H1 (cell line): ENCODE measurements around the gene SIRT7. TPM values are rescaled to one million over a fixed set of nuclear protein-coding genes. Genes with fewer than 3 reads are reported as not detected.

Experiments
- CTCF ChIA-PET: fragments of 300-600 bp; sonication (Branson Sonifier 250); formaldehyde crosslinking; loops from one replicate; lab custom pipeline; 2021; ENCODE audit not compliant: partially characterized antibody; lab: Charles Lee
- POLR2A ChIA-PET: fragments of 300-600 bp; sonication (Branson Sonifier 250); formaldehyde crosslinking; loops from one replicate; lab custom pipeline; 2021; ENCODE audit warnings: inconsistent platforms; ENCODE audit not compliant: partially characterized antibody; lab: Charles Lee
- DNase-seq, 2 experiments: peaks; one replicate each; pipeline versions ENCODE4 v3.0.0 to v3.0.0-alpha.2; 2010 to 2022; ENCODE audit warnings: low spot score in 2 of 2, low read depth in 1 of 2, mixed read lengths in 1 of 2
- FAIRE-seq: peaks from 2 replicates; lab custom pipeline; 2011; peaks lifted over from hg19 to GRCh38; lab: Jason Lieb, UNC
- H2AFZ ChIP-seq: 2 replicates; pipeline ENCODE4 v1.8.1; 2012; ENCODE audit warnings: low read length, inconsistent platforms
- H2AK5ac ChIP-seq: 2 replicates; pipeline ENCODE4 v1.6.1; 2013; ENCODE audit warnings: low read depth, low read length
- H2BK120ac ChIP-seq: replicated peaks from 2 replicates; pipeline ENCODE3; 2013; ENCODE audit warnings: low read depth, low read length, inconsistent platforms
- H2BK12ac ChIP-seq: 2 replicates; pipeline ENCODE4 v1.6.1; 2013; ENCODE audit warnings: low read depth, low read length
- H2BK15ac ChIP-seq: 2 replicates; pipeline ENCODE4 v1.6.1; 2013; ENCODE audit warnings: low read length
- H2BK20ac ChIP-seq: 2 replicates; pipeline ENCODE4 v1.6.1; 2013; ENCODE audit warnings: low read length
- H2BK5ac ChIP-seq: 2 replicates; pipeline ENCODE4 v1.6.1; 2013; ENCODE audit warnings: low read depth, low read length
- H3K14ac ChIP-seq: 2 replicates; pipeline ENCODE4 v1.6.1; 2013; ENCODE audit warnings: inconsistent platforms; ENCODE audit not compliant: insufficient read length
- H3K18ac ChIP-seq: 2 replicates; pipeline ENCODE4 v1.6.1; 2013; ENCODE audit warnings: low read length; ENCODE audit errors: extremely low read depth
- H3K23ac ChIP-seq: 2 replicates; pipeline ENCODE4 v1.6.1; 2013; ENCODE audit warnings: inconsistent platforms; ENCODE audit not compliant: insufficient read length
- H3K23me2 ChIP-seq: 2 replicates; pipeline ENCODE4 v1.6.1; 2013; ENCODE audit warnings: low read depth, low read length
- H3K27ac ChIP-seq: 2 replicates; pipeline ENCODE4 v1.6.1; 2011; ENCODE audit warnings: low read depth, low read length, inconsistent platforms
- H3K27me3 ChIP-seq, 4 experiments: replicated peaks in 1 of 4; 1 replicate in 1 of 4; 2 replicates in 3 of 4; pipeline versions ENCODE4 v1.6.1 to v1.8.1; 2011 to 2013; ENCODE audit warnings: low read length in 3 of 4, mild to moderate bottlenecking in 3 of 4, inconsistent platforms in 2 of 4, mixed read lengths in 2 of 4, moderate library complexity in 1 of 4; ENCODE audit not compliant: control insufficient read depth in 3 of 4, insufficient read depth in 3 of 4; ENCODE audit errors: extremely low read depth in 1 of 4
- H3K36me3 ChIP-seq, 4 experiments: 2 replicates each; pipeline versions ENCODE4 v1.6.1 to v1.8.1; 2011 to 2013; ENCODE audit warnings: mild to moderate bottlenecking in 4 of 4, low read length in 3 of 4, moderate library complexity in 2 of 4, control low read depth in 1 of 4, inconsistent platforms in 1 of 4; ENCODE audit not compliant: insufficient read depth in 4 of 4, control insufficient read depth in 2 of 4
- H3K4ac ChIP-seq: replicated peaks from 2 replicates; pipeline ENCODE3; 2013; ENCODE audit warnings: low read length, low read depth, mixed read lengths, inconsistent platforms; ENCODE audit not compliant: insufficient read length
- H3K4me1 ChIP-seq, 4 experiments: replicated peaks in 1 of 4; 1 replicate in 1 of 4; 2 replicates in 3 of 4; pipeline versions ENCODE4 v1.6.1 to v1.8.1; 2011 to 2013; ENCODE audit warnings: low read length in 3 of 4, inconsistent platforms in 2 of 4, mixed read lengths in 1 of 4; ENCODE audit not compliant: insufficient read depth in 4 of 4, control insufficient read depth in 3 of 4
- H3K4me2 ChIP-seq, 2 experiments: 2 replicates each; pipeline versions ENCODE4 v1.6.1 to v1.8.1; 2011 to 2013; ENCODE audit warnings: low read depth in 2 of 2, low read length in 2 of 2, control low read depth in 1 of 2, inconsistent platforms in 1 of 2, mild to moderate bottlenecking in 1 of 2; ENCODE audit not compliant: insufficient read depth in 1 of 2
- H3K4me3 ChIP-seq, 4 experiments: fragments of 200-600, 300-600 bp in 1 of 4; sonication (generic), shearing (Covaris generic), sonication (Bioruptor Twin) in 1 of 4; 2 replicates each; pipeline versions ENCODE4 v1.5.1 to v1.8.1; 2011 to 2016; ENCODE audit warnings: low read length in 4 of 4, low read depth in 3 of 4, control low read depth in 2 of 4, inconsistent platforms in 2 of 4, mild to moderate bottlenecking in 2 of 4, mixed read lengths in 1 of 4, moderate library complexity in 1 of 4; ENCODE audit not compliant: insufficient read depth in 2 of 4; ENCODE audit errors: extremely low read depth in 1 of 4
- H3K56ac ChIP-seq: replicated peaks from 2 replicates; pipeline ENCODE3; 2013; ENCODE audit warnings: low read depth, mild to moderate bottlenecking, mixed read lengths, low read length, inconsistent platforms; ENCODE audit not compliant: insufficient read length
- H3K79me1 ChIP-seq: 2 replicates; pipeline ENCODE4 v1.6.1; 2013; ENCODE audit warnings: low read depth, low read length, control low read depth
- H3K79me2 ChIP-seq, 2 experiments: 2 replicates each; pipeline versions ENCODE4 v1.6.1 to v1.8.1; 2012 to 2013; ENCODE audit warnings: low read length in 2 of 2, mild to moderate bottlenecking in 2 of 2, inconsistent platforms in 1 of 2; ENCODE audit not compliant: insufficient read depth in 2 of 2, control insufficient read depth in 1 of 2
- H3K9ac ChIP-seq, 4 experiments: replicated peaks in 1 of 4; 1 replicate in 1 of 4; 2 replicates in 3 of 4; pipeline versions ENCODE4 v1.6.1 to v1.8.1; 2011 to 2013; ENCODE audit warnings: low read depth in 3 of 4, low read length in 3 of 4, control low read depth in 2 of 4, mild to moderate bottlenecking in 2 of 4, moderate library complexity in 2 of 4, inconsistent platforms in 1 of 4; ENCODE audit errors: extremely low read depth in 1 of 4
- H3K9me3 ChIP-seq, 2 experiments: 2 replicates each; pipeline versions ENCODE4 v1.6.1 to v1.8.1; 2012 to 2013; ENCODE audit warnings: mild to moderate bottlenecking in 2 of 2, moderate library complexity in 2 of 2, control low read depth in 1 of 2, inconsistent platforms in 1 of 2, low read depth in 1 of 2, low read length in 1 of 2, mixed read lengths in 1 of 2; ENCODE audit not compliant: insufficient read depth in 2 of 2
- H4K20me1 ChIP-seq, 2 experiments: replicated peaks in 1 of 2; 2 replicates each; pipeline versions ENCODE3 to v1.8.1; 2011 to 2013; ENCODE audit warnings: inconsistent platforms in 2 of 2, low read length in 2 of 2, mild to moderate bottlenecking in 1 of 2; ENCODE audit not compliant: insufficient read depth in 2 of 2, control insufficient read depth in 1 of 2
- H4K5ac ChIP-seq: 2 replicates; pipeline ENCODE4 v1.6.1; 2013; ENCODE audit warnings: low read length, low read depth, mixed read lengths, inconsistent platforms; ENCODE audit not compliant: insufficient read length
- H4K8ac ChIP-seq: 2 replicates; pipeline ENCODE4 v1.8.0; 2013; ENCODE audit warnings: mild to moderate bottlenecking, moderate library complexity, low read length, inconsistent platforms; ENCODE audit not compliant: insufficient read depth; ENCODE audit errors: extremely low read depth
- H4K91ac ChIP-seq: replicated peaks from 2 replicates; pipeline ENCODE3; 2013; ENCODE audit warnings: low read length, mixed read lengths, inconsistent platforms; ENCODE audit not compliant: insufficient read length
- BACH1 ChIP-seq: IDR thresholded peaks from 2 replicates; pipeline ENCODE4 v1.6.1; 2012; ENCODE audit warnings: low read length, improper control_type of control experiment
- CHD2 ChIP-seq: IDR thresholded peaks from 2 replicates; pipeline ENCODE4 v1.6.1; 2012; ENCODE audit warnings: low read length, improper control_type of control experiment
- CREB1 ChIP-seq: IDR thresholded peaks from 2 replicates; pipeline ENCODE4 v1.6.1; 2012; ENCODE audit warnings: inconsistent platforms
- EGR1 ChIP-seq: IDR thresholded peaks from 2 replicates; pipeline ENCODE4 v1.6.1; 2011; ENCODE audit warnings: low read depth, low read length, borderline replicate concordance
- FOSL1 ChIP-seq: IDR thresholded peaks from 2 replicates; pipeline ENCODE4 v1.6.1; 2011; ENCODE audit warnings: mild to moderate bottlenecking, low read depth, low read length, moderate library complexity; ENCODE audit not compliant: insufficient read depth
- GABPA ChIP-seq: IDR thresholded peaks from 2 replicates; pipeline ENCODE4 v1.6.1; 2011; ENCODE audit warnings: mild to moderate bottlenecking, low read length, moderate library complexity, borderline replicate concordance; ENCODE audit not compliant: insufficient read depth
- KDM1A ChIP-seq: fragments of 200-600, 300-600 bp; sonication (generic); IDR thresholded peaks from 2 replicates; pipeline ENCODE4 v1.7.1; 2016; ENCODE audit warnings: mild to moderate bottlenecking, low read length, borderline replicate concordance
- POLR2A ChIP-seq, 2 experiments: IDR thresholded peaks; 1 replicate in 1 of 2; 2 replicates in 1 of 2; pipeline ENCODE4 v1.6.1; 2011; ENCODE audit warnings: low read depth in 2 of 2, low read length in 2 of 2, mild to moderate bottlenecking in 2 of 2; ENCODE audit errors: control extremely low read depth in 1 of 2
- POLR2AphosphoS5 ChIP-seq: IDR thresholded peaks from 2 replicates; pipeline ENCODE4 v1.6.1; 2011; ENCODE audit warnings: low read depth, low read length
- SIX5 ChIP-seq: IDR thresholded peaks from 2 replicates; pipeline ENCODE4 v1.6.1; 2011; ENCODE audit warnings: mild to moderate bottlenecking, low read depth, low read length
- WGBS, 2 experiments: shearing (Covaris generic) in 1 of 2; methylation state at CpG; one replicate each; pipeline versions ENCODE4 v1.1.6 to v1.1.7; 2013 to 2015; ENCODE audit warnings: low lambda C conversion rate in 2 of 2, mixed read lengths in 2 of 2, inconsistent platforms in 1 of 2, low coverage in 1 of 2, missing lambda C conversion rate in 1 of 2; ENCODE audit not compliant: insufficient replicate concordance in 2 of 2, insufficient coverage in 1 of 2, insufficient read length in 1 of 2; ENCODE audit errors: extremely low coverage in 1 of 2, missing lambda C conversion rate in 1 of 2; 5-methylcytosine and 5-hydroxymethylcytosine counted together
- polyA plus RNA-seq, 7 experiments: library from polyadenylated mRNA; depleted of rRNA in 3 of 7; stranded (reverse) in 5 of 7; unstranded in 2 of 7; fragments of >200 nt in 5 of 7; fragments of 200-250 nt in 2 of 7; gene quantifications; 1 replicate in 5 of 7; 2 replicates in 1 of 7; 4 replicates in 1 of 7; pipeline versions ENCODE4 v1.2.1 to v1.2.3, GENCODE V29; 2011 to 2013; ENCODE audit warnings: missing spikeins in 2 of 7, mixed read lengths in 2 of 7
- total RNA-seq: library from RNA; stranded (reverse); fragmentation: NEBNext Ultra II Directional; extraction: Animal tissue kit (Norgen Biotek cat#: 25700); gene quantifications from 2 replicates; pipeline ENCODE4 v1.2.1, GENCODE V29; 2021
- TF ChIP-seq, protein P1 (sequence below): IDR thresholded peaks from 2 replicates; pipeline ENCODE4 v1.6.1; 2012; ENCODE audit warnings: inconsistent platforms

Gene SIRT7
- total and polyA plus RNA-seq, 2 of the 8 experiments (the other 6 are each of a cell fraction or from before 2014, with no cell fraction given): 5.8 to 16.6 TPM

DNA sequence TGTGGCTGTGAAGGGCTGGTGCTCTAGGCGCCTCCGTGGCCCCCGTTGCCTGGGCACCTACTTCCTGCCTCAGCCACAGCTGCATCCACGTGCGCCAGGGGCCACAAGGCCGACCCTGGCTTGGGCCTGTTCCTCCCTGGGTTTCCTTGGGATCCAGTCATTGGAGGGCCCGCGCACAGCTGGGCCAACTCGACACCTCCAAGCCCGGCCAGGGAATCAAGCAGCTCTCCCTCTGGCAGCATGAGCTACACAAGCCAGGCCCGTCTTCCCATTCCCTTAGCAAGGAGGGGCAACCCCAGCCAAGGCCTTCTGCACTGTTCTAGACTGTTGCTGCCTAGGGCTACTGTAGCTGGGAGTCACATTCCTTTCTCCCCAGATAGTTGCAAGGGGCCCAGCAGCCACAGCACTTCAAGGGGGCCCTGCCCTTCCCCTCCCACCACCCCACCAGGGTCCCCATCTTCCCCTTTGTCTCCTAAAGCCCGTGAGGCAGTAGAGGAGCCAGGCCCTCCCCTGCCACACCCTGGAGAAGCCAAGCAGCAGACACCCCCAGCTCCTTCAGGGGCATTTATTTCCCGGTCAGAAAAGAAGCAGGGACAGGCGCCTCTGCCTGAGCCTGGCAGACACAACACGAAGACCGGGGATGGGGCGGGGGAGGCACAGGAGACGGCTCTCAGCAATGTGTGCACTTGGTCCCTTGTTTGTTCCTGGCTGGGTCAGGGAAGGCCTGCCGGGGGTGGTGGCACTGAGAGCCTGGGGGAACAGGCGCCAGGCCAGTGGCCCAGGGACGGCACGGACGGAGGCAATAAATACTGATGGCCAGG is 50.6 kb downstream of the SIRT7 start:
- Histone ChIP-seq H4K91ac (no peak overlapping the region), H2BK12ac (no peak overlapping the region), H4K8ac (peak overlapping the region; percentile 62; the same call in 1 of the 2 replicates), H3K4me1 (peaks cover 0 to 31% (median 21%) of the 10 kb centered on the region in 4 experiments; a peak in 6 of 7 replicates), H2BK15ac (no peak overlapping the region), H3K18ac (peak overlapping the region; percentile 38; the same call in 1 of the 2 replicates), H3K36me3 (peaks cover 2 to 29% (median 9%) of the 10 kb centered on the region in 4 experiments; a peak in 4 of 8 replicates), H3K4me3 (no peak overlapping the region), H3K4ac (peak overlapping the region; percentile 34), H3K79me2 (peaks cover 4 to 23% of the 10 kb centered on the region in 2 experiments; a peak in 3 of 4 replicates), H3K56ac (no peak overlapping the region), H3K79me1 (peaks cover 3% of the 10 kb centered on the region), H4K5ac (no peak overlapping the region), H2BK20ac (no peak overlapping the region), H3K9me3 (no peaks in the 10 kb centered on the region), H2BK5ac (peak overlapping the region; percentile 12; the same call in 1 of the 2 replicates), H3K14ac (no peak overlapping the region), H2AK5ac (no peak overlapping the region), H3K27ac (peak overlapping the region; percentile 23; the same call in 1 of the 2 replicates), H3K4me2 (no peak overlapping the region; a peak in 1 of 4 replicates), H3K9ac (peak overlapping the region in 1 of 4 experiments; percentile 20; a peak in 2 of 7 replicates), H2AFZ (no peak overlapping the region), H4K20me1 (peaks cover 11 to 48% of the 10 kb centered on the region in 2 experiments), H2BK120ac (no peak overlapping the region), H3K23ac (no peak overlapping the region), H3K27me3 (no peaks in the 10 kb centered on the region), H3K23me2 (peaks cover 12% of the 10 kb centered on the region; the same call in 1 of the 2 replicates)
- ChIA-PET POLR2A (interaction anchor here (0.6 to 6.6 kb wide), 32 partner anchors 9 to 355 kb away, joined by 3 to 41 read pairs (median 5); partner anchors contain the start of genes ACTG1, ALYREF, ANAPC11 and MCRIP1), CTCF (interaction anchor here (1.6 to 1.8 kb wide), 2 partner anchors 131 to 169 kb away, joined by 3 to 5 read pairs; no protein-coding TSS in a partner anchor)
- peak in 1 of 2 experiments; percentile 64 for DNase-seq
- WGBS, 2 experiments: 78% methylated on average over 17 of the region's 23 CpGs; no CpG with 5 or more reads in 1 of the 2 experiments
- no peak for FAIRE-seq
- 0 out of 2 replicates have a peak, but pooled peaks have one; percentile 16 for TF ChIP-seq SIX5
- TF ChIP-seq GABPA: 0 out of 2 replicates have a peak, but pooled peaks have one; percentile 31
- TF ChIP-seq, protein P1, sequence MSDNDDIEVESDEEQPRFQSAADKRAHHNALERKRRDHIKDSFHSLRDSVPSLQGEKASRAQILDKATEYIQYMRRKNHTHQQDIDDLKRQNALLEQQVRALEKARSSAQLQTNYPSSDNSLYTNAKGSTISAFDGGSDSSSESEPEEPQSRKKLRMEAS: 0 out of 2 replicates have a peak, but pooled peaks have one; percentile 29
- peak; percentile 9 to 51; a peak in 2 of 3 replicates for TF ChIP-seq POLR2A (IDR thresholded peaks at IDR 0.05; ENCODE audit: control extremely low read depth in 1 of 2, low read depth in 2 of 2, low read length in 2 of 2)
- TF ChIP-seq CREB1: no peak
- TF ChIP-seq POLR2AphosphoS5: peak; percentile 50
- no peak for TF ChIP-seq FOSL1
- TF ChIP-seq EGR1: 0 out of 2 replicates have a peak, but pooled peaks have one; percentile 12
- no peak for TF ChIP-seq BACH1
- TF ChIP-seq KDM1A: no peak
- TF ChIP-seq CHD2: 0 out of 2 replicates have a peak, but pooled peaks have one; percentile 25
